GM21390 (cell line): Measurements from ENCODE around the gene GNAL.

Source experiments
- ATAC-seq: cut with Tn5 transposase; IDR thresholded peaks from one replicate; pipeline ENCODE4 v1.9.1; 2021; ENCODE audit not compliant: unreplicated experiment

Gene GNAL

GRCh38 chr18:11719621-11720020 is 30.6 kb downstream of the GNAL start:
- no peak for ATAC-seq

- ATAC-seq: no peak
Measured at GRCh38 chr18:11721720-11722119, 32.7 kb downstream of the GNAL start.

- no peak for ATAC-seq
Measured at GRCh38 chr18:11724781-11725180, 35.7 kb downstream of the GNAL start.

- ATAC-seq: no peak
Measured at GRCh38 chr18:11726556-11726955, 37.5 kb downstream of the GNAL start.

GRCh38 chr18:11728249-11728648 is 39.2 kb downstream of the GNAL start:
- no peak for ATAC-seq

GRCh38 chr18:11729556-11729955 is 40.5 kb downstream of the GNAL start:
- no peak for ATAC-seq

GRCh38 chr18:11733031-11733430 is 44.0 kb downstream of the GNAL start:
- peak; percentile 80 for ATAC-seq

- ATAC-seq: no peak
Measured at GRCh38 chr18:11736656-11737055, 47.6 kb downstream of the GNAL start.

- ATAC-seq: no peak
Measured at GRCh38 chr18:11739893-11740292, 50.8 kb downstream of the GNAL start.

GRCh38 chr18:11740461-11740860 is 51.4 kb downstream of the GNAL start:
- ATAC-seq: no peak

- no peak for ATAC-seq
Measured at GRCh38 chr18:11741505-11742145, 52.6 kb downstream of the GNAL start.

- no peak for ATAC-seq
Measured at GRCh38 chr18:11745521-11745920, 56.5 kb downstream of the GNAL start.

GRCh38 chr18:11747286-11747685 is 58.2 kb downstream of the GNAL start:
- ATAC-seq: no peak

- ATAC-seq: no peak
Measured at GRCh38 chr18:11747731-11748130, 58.7 kb downstream of the GNAL start.

GRCh38 chr18:11749305-11749704 is 60.2 kb downstream of the GNAL start:
- ATAC-seq: no peak

- no peak for ATAC-seq
Measured at GRCh38 chr18:11750171-11750570, 61.1 kb downstream of the GNAL start.

GRCh38 chr18:11750581-11751310 is 61.7 kb downstream of the GNAL start:
- ATAC-seq: no peak

- no peak for ATAC-seq
Measured at GRCh38 chr18:11751341-11752115, 62.5 kb downstream of the GNAL start.

GRCh38 chr18:11752116-11752911 is 63.2 kb downstream of the GNAL start:
- no peak for ATAC-seq

GRCh38 chr18:11754979-11755378 is 65.9 kb downstream of the GNAL start:
- no peak for ATAC-seq

- no peak for ATAC-seq
Measured at GRCh38 chr18:11757084-11757590, 68.1 kb downstream of the GNAL start.
